Peyer's patch (tissue), 4 donors: ENCODE results near the gene UBE2E2.

Experiments
- CTCF ChIP-seq, 6 experiments: fragments of 450-650 bp in 4 of 6; fragments of 200-600 bp in 2 of 6; sonication (generic) in 1 of 6; IDR thresholded peaks; one replicate each; pipeline ENCODE4 v1.5.1; 2017 to 2019; ENCODE audit warnings: antibody characterized with exemption in 6 of 6, mild to moderate bottlenecking in 3 of 6, moderate library complexity in 1 of 6
- POLR2A ChIP-seq, 2 donors: fragments of 450-650 bp; IDR thresholded peaks; one replicate each; pipeline ENCODE4 v1.5.1; 2017; ENCODE audit warnings: antibody characterized with exemption in 2 of 2, mild to moderate bottlenecking in 2 of 2, moderate library complexity in 2 of 2

GRCh38 chr3:23294770-23295387 lies 91.8 kb downstream of the UBE2E2 start:
- TF ChIP-seq POLR2A (IDR thresholded peaks at IDR 0.05) (no peak), CTCF (IDR thresholded peaks at IDR 0.05) (no peak)
